CD4-positive, alpha-beta T cell treated with Interleukin-4 for 4 hours (primary cell): Measurements from ENCODE around the gene GOLGA7B.

Experiments used
- DNase-seq: peaks from one replicate; pipeline ENCODE4 v3.0.0-alpha.2; 2020

The GOLGA7B gene

DNA sequence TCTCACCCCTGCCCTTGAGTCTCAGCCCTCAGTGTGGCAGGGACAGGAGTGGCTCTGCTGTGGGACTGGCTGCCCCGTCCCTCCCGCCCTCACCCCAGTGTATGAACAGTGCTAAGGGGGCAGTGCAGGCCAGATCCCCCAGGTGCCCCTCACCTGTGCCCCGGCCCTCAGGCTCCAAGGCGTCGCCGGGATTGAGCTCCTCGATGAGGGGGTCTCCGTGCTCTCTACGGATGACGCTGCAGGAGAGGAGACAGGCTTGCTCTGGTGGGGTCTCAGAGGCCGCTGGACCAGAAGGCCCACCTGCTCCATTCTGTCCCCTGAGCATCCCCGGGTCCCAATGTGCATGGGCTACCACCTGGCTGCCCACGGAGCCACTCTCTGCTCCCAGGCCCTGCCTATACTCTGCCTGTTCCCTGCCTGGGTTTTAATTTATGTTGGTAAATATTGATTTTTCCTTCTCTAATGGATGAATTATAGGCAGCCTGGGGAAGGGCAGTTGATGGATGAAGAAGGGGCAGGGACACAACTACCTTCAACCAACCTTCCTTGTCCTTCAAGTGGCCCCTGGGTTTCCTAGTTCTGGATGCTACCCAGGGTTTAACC lies 47.2 kb downstream of the GOLGA7B start:
- DNase-seq, result no peak

DNA sequence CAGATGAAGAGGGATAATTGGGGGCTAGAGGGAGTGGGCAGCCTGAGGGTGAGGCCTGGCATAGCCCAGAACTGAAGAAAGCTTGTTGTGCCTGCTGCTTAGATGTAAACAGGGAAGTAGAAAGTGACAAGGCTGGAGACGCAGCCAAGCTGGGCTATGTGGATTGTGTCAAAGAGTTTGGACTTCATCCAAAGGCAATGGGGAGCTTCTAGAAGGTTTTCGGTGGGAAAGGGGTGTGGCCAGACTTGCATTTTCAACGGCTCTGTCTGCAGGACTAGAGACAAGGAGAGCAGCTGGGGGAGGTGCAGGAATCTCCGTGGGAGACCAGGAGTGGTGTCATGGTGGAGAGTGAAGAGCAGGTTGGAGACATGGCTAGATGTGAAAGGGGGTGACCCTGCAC lies 48.8 kb downstream of the GOLGA7B start:
- no peak for DNase-seq

DNA sequence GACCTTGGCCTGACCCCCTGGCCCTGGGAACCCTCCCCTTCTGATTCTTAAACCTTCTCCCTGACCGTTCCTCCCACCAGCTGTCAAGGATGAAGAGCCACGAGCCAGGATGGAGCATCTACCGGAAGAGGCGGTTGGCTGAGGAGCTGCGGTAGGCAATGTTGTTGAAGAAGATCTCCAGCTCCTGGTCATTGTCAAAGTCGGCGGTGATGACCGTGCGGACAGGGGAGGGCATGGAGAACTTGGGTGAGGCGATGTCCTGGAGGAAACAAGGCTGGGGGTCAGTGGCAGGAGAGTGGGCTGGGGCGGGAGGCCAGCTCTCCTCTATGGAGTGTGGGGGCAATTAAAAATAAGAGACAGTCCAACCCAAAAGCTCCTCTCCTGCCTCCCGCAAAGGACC lies 51.7 kb downstream of the GOLGA7B start:
- no peak for DNase-seq

DNA sequence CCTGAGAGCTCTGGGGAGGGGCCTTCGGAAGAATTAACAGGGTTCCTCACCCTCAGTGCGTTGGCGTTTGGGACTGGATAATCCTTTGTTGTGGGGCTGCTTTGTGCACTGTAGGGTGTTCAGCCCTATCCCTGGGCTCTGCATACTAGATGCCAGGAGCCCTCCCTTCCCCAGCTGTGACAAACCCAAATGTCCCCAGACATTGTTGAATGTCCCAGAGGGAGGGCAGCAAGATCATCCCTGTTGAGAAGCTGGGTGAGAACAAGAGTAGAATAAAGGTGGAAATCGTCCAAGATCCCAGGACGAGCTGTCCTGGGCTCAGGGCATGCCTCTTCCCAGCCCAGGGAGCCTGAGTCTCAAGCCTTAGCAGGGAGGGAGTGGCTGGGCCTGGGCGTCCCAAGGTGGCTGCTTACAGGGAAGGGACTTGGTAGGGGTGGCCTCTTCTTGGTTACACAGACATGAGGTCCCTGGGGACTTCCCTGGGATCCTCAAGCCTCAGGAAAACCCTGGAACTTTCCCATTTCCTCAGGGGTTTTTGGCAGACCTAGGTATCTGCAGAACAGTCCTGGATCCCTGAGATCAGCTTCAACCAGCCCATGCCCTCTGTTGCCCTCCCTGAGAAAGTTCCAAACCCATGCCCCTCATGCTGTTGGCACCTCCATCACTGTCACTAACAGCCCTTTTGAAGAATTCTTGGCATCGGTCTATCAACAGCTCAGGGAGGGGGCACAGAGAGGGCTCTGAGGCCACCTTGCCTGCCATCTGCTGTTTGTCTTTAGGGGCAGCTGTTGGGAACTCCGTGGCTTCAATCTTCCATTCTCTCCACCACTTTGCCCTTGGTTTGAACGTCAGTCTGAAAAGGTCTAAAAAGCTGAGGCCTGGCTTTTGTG lies 53.7 kb downstream of the GOLGA7B start:
- no peak for DNase-seq

DNA sequence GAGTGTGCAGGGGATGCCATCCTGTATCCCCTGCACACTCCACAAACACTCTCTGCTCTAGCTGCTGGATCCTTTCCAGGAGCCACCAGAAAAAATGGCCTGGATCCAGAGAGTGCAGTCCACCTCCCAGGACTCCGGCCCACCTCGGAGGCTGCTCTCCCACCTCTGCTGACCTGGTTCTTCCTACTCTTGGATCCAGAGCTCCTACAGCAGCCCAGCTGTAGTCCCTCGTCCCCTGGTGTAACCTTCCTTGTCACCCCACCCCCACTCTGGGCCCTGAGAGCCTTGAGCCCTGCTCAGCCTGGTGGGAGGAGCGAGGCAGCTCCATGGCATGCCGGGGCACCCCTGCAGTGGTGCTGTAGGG lies 54.4 kb downstream of the GOLGA7B start:
- DNase-seq, result no peak

DNA sequence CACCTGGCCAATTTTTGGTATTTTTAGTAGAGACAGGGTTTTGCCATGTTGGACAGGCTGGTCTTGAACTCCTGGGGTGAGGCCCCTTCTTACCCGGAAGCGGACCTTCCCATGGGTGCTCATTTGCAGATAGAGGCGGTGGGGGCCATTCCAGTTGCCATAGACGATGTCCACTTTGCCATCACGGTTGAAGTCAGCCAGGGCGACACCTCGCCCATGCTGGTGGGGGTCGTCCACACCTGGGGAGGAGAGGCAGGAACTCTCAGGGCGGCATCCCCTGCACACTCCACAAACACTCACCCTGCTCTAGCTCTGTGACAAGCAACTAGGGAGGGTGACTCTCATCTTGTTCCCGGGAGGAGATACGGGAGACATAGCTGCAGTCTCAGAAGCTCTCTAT lies 54.9 kb downstream of the GOLGA7B start:
- DNase-seq, result no peak

DNA sequence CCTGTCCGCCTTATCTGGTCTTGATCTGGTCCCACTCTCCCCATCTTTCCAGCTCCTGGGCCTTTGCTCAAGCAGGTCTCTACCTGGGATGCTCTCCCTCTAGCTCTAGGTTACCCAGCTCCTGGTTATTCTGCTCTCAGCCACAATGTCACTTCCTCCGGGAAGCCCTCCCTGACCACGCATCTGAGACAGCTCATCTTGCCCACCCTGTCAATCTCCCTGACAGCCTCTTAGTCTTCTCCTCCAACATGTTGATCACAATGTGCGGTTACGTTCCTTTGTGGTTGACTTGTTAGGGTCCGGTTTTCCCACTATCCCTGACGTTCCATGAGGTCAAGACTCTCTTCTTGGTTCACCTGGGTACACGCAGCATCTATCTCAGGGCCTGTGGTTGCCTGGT lies 55.6 kb downstream of the GOLGA7B start:
- DNase-seq, result no peak

DNA sequence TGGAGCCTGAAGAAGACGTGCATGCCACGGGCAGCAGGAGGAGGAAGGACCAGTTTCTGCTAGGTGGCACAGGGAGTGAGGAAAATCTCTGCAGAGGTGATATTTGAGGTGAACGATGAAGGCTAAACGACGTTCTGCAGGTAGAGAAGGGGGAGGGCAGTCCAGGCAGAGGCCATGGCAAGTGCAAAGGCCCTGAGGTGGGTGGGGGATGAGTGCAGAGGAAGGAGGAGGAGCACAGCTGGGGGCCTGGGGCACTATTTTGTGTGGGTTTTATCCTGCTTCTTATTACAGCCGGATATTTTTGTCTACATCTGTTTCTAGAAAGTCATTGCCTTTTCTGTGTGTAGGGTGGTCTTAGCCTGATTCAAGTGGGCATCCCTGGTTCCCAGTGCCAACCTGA lies 57.6 kb downstream of the GOLGA7B start:
- DNase-seq, result no peak

DNA sequence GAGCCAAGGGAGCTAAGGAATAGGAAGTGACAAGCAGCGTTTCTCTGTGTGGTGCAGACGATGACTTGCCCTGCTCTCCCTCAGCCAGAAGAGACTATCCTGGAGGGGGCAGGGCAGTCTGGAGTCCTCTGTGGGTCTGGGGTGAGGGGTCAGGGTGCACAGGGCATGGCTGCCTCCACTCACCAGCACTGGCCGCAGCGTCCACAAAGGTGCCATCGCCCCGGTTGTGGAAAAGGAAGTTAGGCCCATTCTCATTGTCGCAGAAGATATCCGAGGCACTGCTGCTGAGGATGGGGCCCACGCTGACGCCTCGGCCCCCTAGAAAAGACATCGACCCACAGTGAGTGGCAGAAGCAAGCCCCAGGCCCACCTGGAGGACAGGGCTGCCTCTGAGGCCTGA lies 58.2 kb downstream of the GOLGA7B start:
- DNase-seq, result no peak

DNA sequence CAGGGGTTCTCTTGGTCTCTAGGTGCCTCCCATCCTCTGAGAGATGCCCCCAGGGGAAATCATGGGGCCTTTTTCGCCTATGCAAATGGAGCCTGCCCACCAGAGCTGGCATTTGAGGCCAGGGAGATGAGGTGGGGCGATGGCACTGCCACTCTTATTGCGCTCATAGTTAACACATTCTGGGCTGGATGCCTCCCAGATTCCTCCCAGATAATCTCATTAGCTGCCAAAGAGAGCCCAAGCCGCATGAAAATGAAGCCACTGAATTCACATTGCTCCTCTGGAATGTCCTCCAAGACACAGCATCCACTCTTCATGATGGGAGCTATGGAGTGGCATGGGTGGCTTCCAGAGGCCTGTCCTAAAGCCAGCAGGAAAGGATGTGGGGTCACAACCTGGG lies 61.0 kb downstream of the GOLGA7B start:
- no peak for DNase-seq

DNA sequence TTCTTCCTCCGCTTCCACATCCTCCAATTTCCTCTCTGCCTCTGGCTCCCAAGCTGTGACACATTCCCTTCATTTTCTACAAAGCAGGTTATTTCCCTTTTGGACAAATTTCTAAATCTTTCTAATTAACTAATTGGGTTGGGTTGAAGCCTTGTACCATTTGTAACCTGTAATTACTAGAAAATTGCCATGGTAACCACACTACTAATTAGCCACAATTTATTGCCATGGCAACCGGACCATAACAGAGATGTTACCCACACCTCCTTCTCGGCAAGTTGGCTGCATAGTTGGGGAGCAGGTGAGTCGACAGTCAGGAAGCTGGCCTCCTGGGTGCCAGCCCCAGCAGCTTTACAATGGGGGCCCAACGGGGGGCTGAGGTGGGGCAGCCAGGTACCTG lies 61.6 kb downstream of the GOLGA7B start:
- DNase-seq, result no peak

DNA sequence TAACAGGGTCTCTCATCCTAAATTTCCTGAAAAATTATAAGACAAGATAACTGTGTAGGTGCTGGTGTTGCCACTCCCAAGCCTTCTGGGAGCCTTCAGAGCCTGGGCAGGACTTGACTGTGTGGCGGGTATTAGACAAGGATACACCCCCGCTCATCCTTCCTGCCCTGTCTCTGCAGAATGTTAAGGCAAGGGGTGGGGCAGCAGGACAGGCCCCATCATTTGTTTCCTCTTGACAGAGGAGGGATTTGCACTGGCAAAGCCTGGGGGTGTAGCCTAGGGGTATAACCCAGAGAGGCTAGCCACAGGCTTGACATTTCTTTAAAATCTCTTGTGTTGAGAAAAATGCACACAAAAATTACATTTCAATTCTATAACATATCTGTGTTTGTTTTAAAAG lies 63.5 kb downstream of the GOLGA7B start:
- DNase-seq, result no peak

DNA sequence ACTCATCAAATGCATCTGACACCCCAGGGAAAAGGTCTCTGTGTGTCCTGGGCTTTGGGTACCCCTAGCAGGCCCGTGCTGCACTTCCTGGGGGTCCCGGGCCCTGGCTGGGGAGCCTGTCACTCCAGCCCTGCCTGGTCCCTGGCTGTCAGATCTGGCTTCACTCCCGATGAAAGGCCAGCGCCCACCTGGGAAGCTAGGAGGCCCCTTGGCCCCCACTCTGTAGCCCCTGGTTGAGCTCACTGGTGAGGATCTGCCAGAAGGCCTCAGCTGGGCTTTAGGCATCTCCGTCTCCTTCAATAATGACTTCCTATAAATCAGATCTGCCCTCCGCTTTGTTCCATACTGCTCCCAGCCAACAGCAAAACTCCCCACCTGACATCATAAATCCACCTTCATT lies 64.0 kb downstream of the GOLGA7B start:
- no peak for DNase-seq

DNA sequence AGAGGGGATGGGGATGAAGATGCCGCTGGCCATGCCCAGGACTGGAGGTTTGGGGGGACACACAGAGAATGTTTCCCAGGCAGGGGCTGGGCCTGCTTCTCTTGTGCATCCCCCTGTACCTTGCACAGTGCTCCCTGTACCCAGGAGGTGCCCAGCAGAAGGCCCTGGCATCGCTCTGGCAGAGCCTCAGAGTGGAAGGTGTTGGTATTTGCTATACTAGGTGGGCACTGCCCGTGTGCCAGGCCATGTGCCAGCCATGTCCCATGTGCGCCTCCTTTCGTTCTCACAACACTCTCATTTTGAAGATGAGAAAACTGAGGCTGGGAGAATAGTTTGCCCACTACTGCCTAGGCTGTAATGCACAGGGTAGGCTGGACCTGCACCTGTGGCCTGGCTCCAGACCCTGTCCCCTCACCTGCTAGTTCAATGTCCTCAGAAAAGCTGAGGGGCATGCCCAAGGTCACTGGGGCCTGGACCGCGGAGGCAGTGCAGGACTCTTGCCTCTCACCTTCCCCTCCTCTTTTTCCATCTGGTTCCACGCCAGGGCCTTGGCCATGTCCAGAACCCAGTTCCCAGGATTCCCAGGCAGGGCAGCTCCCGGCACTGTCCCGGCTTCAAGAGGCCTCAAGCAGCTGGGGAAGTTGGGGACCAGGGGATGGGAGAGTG lies 64.7 kb downstream of the GOLGA7B start:
- DNase-seq, result no peak

DNA sequence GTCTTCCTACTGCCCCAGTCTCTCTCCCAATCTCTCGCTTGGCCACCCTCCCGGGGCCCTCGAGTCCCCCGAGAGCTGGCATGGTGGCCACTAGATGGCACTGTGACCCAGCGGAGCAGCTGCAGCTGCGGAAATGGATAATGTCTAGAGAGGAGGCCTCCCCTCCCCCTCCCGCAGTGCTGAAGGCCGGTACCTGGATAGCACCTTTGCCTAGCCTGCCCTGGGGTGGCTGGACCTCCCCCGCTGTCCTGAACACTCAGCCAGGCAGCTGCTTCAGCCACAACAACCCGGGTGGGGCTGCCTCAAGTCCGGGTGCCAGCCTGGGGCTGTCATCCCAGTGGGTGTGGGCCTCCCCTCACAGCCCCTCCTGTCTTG lies 65.2 kb downstream of the GOLGA7B start:
- peak; percentile 55 for DNase-seq

DNA sequence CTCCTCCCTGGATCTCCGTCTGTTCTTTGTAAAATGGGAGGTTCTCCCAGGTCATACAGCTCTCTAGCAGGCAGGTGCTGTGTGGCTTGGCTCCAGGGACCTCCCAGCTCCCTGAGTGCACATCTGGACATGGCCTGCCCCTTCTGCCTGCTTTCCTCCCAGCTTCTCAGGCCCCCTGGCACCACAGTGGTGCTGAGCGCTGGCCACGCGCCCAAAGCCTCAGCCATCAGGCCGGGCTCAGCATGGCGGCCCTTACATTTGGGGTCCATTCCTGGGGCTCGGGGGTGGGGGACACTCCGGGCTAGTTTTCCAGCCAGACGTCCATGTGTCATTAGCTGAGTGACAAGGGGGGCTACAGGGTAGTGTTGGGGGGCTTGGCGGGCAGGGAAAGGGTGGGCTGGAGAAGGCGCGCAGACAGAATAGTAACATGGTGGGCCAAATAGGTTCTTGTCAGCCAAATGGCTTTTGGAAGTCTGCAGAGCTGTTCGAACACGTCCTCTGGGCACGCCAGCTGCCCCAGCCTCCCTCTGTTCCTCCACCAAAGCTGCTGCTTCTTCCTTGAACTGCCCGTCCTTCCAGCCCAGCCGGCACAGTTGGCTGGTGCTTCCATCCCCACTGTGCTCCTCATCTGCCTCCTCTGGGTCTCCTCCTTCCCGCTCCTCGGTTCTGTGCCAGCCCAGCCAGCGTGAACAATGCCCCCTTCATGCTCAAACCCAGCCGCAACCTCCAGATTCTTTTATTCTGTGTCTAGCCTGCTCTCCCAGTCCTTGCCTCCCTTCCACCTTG lies 65.9 kb downstream of the GOLGA7B start:
- no peak for DNase-seq

DNA sequence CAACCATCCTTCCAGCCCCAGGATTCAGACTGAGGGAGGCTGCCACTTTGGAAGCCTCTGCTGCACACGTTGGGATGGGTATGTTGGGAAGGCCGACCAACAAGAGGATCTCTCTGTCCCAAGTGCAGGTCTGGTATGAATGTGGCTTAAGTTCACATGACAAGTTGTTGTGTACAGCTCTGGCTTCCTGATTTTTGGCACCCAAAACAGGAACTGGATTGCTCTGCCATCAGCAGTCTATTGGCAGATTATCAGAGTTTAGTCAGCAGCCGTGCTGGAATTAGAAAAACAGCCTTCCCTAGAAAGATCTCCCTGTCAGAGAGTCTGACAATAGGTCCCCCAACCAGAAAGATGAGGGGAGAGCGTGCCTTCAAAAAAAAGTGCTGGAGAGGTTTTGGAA lies 66.9 kb downstream of the GOLGA7B start:
- DNase-seq, result no peak

DNA sequence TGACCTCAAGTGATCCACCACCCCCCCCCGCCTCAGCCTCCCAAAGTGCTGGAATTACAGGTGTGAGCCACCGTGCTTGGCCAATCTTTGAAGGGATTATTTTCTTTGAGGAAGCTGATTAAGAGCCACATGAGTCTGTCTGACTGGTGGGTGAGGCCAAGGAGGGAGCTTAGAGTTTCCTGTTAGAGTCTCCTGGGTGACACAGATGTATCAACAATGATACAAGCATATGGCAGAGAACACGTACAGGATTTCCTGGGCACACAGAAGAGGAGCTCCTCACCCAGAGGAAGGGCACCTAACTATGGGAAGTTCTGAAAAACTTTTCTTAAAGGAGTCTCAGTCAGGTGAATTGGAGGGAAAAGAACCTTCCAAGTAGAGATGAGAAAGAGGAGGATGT lies 69.4 kb downstream of the GOLGA7B start:
- no peak for DNase-seq

DNA sequence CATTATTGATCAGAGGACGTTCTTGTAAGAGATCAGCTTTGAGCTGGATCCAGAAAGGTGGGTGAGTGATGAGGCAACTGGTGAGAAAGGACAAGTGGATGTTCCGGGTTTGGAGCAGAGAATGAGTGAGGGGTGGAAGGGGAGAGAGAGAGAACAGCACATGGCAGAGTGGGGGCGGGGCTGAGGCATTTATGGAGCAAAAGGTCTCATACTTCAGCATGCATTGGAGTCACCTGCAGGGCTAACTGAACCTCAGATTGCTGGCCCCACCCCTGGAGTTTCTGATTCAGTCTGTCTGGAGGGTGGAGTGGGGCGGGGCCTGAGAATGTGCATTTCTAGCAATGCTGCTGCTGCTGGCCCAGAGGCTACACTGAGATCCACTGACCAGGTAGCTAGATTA lies 71.2 kb downstream of the GOLGA7B start:
- DNase-seq, result no peak
